CD4-positive, alpha-beta T cell treated with Interferon alpha-2 for 1 hour (primary cell): Measurements from ENCODE around the gene SELL.
A peak's percentile ranks its signal among the peaks of the same experiment; 100 is the strongest.
"Not testable (repeated sequence)": the region's sequence is repeated elsewhere in the genome, so short reads cannot be mapped to it uniquely, and the experiment has no call there.

Experiments used
- DNase-seq, 2 donors: peaks; one replicate each; pipeline ENCODE4 v3.0.0-alpha.2; 2020 to 2022

The SELL gene

GRCh38 chr1:169711469-169712308 is at the start of gene SELL:
TSS of gene SELL (minus strand) at chr1:169711620. CDS start at chr1:169711498, 122 bp downstream.
- peak; percentile 81 to 86 for DNase-seq

- DNase-seq = no peak
These were observed 47.6 kb upstream of the SELL start for GRCh38 chr1:169759038-169759437.

GRCh38 chr1:169753549-169753948 is 42.1 kb upstream of the SELL start:
- DNase-seq = no peak

- no peak for DNase-seq
These were observed 38.6 kb upstream of the SELL start for GRCh38 chr1:169750041-169750440.

GRCh38 chr1:169746550-169746949 is 35.1 kb upstream of the SELL start:
- no peak for DNase-seq

GRCh38 chr1:169745015-169745861 is 33.8 kb upstream of the SELL start:
- DNase-seq = no peak

GRCh38 chr1:169741666-169742394 is 30.4 kb upstream of the SELL start:
- no peak for DNase-seq

GRCh38 chr1:169739980-169740379 is 28.6 kb upstream of the SELL start:
- no peak for DNase-seq

GRCh38 chr1:169733924-169734323 is 22.5 kb upstream of the SELL start, which contains the start of gene SELE:
TSS of gene SELE (minus strand) at chr1:169734079. CDS start at chr1:169733612, 467 bp downstream.
- no peak for DNase-seq

GRCh38 chr1:169731446-169731845 is 20.0 kb upstream of the SELL start:
- DNase-seq = no peak

GRCh38 chr1:169729991-169730390 is 18.6 kb upstream of the SELL start:
- no peak for DNase-seq

GRCh38 chr1:169727307-169727706 is 15.9 kb upstream of the SELL start:
- no peak for DNase-seq

- DNase-seq = no peak
These were observed 15.4 kb upstream of the SELL start for GRCh38 chr1:169726851-169727250.

GRCh38 chr1:169725930-169726329 is 14.5 kb upstream of the SELL start:
- no peak for DNase-seq

- no peak for DNase-seq
These were observed 12.7 kb upstream of the SELL start for GRCh38 chr1:169724168-169724567.

GRCh38 chr1:169723763-169724162 is 12.3 kb upstream of the SELL start:
- DNase-seq = no peak

GRCh38 chr1:169722779-169723178 is 11.4 kb upstream of the SELL start:
- no peak for DNase-seq

- DNase-seq = not testable (repeated sequence)
These were observed 3.7 kb upstream of the SELL start for GRCh38 chr1:169715100-169715499.

- DNase-seq = not testable (repeated sequence)
These were observed 1.7 kb upstream of the SELL start for GRCh38 chr1:169713090-169713489.

GRCh38 chr1:169712309-169712631 is 850 bp upstream of the SELL start:
- DNase-seq = no peak

- DNase-seq = peak in 1 of 2 donors; percentile 15
These were observed 2.8 kb downstream of the SELL start for GRCh38 chr1:169708647-169709046.

- peak; percentile 11 to 34 for DNase-seq
These were observed 3.4 kb downstream of the SELL start for GRCh38 chr1:169707912-169708604.

GRCh38 chr1:169704797-169705196 is 6.6 kb downstream of the SELL start:
- DNase-seq = no peak
